HG03175 (cell line): ENCODE results near the gene CYP2B6.
"Not testable (repeated sequence)": the region's sequence is repeated elsewhere in the genome, so short reads cannot be mapped to it uniquely, and the experiment has no call there.

Source experiments
- ATAC-seq: cut with Tn5 transposase; IDR thresholded peaks from one replicate; pipeline ENCODE4 v1.9.1; 2021; ENCODE audit warnings: mild to moderate bottlenecking, moderate library complexity; ENCODE audit not compliant: unreplicated experiment

CYP2B6 gene

DNA sequence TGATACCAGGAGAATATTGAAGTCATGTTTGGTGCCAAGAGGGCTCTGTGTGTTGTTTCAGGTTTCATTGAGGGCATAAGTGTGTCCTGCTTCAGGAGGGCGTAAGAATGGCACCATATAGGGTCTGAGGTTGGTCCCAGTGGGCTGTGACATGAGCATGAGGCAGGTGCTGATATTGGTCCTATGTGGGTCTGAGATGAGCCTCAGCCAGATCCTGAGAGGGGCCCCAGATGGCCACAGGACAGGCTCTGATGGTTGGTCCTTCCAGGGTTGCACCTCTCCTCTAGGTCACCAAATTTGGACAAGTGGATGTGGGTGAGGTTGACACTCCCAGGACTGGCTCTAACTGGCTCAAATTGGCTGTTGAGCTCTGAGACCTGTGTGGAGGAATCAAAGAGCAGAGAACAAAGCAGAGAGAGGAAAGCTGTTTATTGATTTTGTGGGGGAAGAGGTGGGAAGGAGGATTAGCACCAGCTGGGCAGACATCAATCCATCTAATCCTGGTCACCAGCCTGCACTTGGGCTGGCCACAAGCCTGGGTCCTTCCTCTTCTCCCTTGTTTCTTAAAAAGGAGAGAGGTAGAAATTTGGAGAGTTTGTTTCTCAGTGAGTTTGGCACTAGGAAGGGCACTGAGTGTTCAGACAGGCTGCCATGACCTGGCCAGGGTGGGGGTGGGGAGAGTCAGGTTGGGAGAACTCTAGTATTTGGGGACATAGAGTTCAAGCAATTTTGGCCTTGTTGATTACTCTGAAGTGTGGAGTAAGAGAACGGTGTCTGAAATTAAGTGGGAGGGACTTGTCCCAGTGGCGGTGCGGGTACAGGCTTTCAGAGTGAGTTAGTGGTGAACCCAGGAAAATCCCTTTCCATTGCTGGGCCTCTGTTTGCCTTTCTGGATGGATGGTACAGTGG, 38.7 kb downstream of the CYP2B6 start:
- ATAC-seq = no peak

DNA sequence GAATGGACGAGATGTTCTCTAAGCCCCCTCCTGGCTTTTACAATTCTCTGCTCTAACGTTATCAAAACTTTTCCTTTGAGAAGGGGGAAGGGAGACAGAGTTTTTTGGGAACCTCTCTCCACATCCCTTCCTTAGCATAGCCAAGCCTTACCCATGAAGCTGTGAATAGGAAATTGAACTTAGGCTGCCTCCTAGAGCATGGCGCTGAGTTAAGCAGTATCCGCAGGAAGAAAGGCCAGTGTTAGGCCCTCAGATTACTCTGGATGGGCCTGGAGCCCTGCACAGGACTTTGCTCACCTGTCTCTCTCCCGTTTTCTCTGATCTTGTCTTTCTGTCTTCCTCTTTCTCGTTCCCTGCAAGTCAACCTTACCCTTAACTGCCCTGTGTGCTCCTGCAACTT, 39.6 kb downstream of the CYP2B6 start:
- ATAC-seq = no peak

DNA sequence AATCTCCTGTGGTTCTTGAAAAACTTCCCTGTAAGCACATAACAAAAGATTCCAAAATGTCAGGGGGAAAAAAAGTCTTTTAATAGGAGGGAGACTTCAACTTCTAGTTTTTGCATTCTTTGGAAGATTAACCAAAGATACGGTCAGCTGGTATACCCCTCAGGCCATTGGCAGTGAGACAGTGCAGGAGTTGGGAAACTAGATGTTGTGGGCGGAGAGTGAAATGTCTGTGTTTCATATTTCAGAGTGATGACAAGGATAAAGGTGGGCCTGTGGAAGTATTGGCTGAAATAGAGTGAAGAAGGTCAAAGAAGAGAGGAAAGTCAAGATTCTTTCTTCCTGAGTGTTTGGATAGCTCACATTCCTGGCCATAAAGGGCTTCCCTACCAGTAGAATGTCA, 40.8 kb downstream of the CYP2B6 start:
- no peak for ATAC-seq

DNA sequence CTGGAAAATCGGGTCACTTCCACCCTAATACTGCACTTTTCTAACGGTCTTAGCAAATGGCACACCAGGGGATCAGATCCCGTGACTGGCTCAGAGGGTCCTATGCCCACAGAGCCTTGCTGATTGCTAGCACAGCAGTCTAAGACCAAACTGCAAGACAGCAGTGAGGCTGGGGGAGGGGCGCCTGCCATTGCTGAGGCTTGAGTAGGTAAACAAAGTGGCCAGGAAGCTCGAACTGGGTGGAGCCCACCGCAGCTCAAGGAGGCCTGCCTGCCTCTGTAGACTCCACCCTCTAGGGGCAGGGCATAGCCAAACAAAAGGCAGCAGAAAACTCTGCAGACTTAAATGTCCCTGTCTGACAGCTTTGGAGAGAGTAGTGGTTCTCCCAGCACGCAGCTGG, 42.2 kb downstream of the CYP2B6 start:
- ATAC-seq = not testable (repeated sequence)

DNA sequence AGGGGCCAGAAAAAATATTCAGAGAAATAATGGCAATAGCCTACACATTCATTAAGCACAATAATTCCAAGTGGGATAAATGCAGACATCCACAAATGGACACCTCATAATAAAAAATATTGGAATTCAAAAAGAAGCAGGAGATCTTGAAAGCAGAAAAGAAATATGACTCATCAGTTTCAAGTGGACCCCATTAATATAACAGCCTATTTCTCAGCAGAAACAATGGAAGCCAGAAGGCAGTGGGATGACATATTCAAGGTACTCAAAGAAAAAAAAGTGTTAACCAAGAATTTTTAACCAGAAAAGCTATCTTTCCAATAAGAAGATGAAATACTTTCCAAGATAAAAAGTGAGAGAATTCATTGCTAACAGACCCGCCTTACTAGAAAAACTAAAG, 48.7 kb downstream of the CYP2B6 start:
- no peak for ATAC-seq

DNA sequence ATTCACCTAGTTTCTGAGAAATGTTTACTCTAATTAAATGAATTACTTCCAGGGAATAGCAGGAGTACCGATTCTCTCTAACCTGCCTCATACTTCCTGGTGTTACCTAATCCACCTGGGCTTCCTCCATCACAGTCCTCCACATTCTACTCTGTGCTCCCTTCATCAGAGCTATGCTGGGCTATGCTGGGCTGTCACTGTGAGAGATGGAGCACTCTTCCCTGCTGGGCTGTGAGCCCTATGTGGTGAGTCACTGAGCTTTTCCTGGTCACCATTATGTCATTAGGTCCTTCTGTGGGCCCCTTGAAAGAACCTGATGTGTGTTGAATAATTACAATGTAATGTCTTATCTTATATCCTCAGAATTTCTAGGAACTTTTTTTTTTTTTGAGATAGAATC, 54.0 kb downstream of the CYP2B6 start:
- not testable (repeated sequence) for ATAC-seq

DNA sequence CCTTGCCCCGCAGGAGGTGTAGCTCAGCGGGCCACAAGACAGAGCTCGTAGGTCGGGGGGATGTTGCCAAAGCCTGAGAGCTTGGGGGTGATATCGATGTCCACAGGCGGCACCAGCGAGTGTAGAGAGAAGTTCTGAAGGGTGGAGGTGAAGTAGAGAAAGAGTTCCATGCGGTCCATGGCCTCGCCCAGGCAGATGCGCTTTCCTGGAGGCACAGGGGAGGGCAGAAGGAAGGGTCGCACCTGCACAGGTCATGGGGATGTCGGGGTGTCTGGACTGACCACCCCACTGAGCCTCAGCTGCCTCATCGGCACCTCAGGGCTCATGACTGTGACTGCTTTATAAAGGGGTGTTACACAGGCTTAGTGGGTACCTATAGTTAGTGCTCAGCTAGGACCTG, 59.3 kb downstream of the CYP2B6 start:
- ATAC-seq = no peak

DNA sequence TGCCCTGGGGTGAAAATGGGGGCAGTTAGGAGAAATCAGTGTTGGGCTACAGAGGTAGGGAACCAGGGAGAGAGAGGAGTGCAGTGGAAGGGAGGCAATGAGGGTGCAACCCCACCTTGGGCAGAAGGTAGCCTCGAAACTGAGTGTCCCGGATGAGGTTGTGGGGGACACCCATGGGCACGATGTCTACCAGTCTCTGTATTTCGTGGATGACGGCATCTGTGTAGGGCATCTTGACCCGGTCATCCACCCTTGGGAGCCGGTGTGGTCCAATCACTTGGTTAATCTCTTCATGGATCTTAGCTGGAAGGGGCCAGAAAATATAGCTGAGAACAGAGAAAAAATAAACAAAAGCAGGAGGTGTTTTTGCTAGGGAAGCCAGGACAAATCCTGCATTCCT, 61.1 kb downstream of the CYP2B6 start:
- not testable (repeated sequence) for ATAC-seq

DNA sequence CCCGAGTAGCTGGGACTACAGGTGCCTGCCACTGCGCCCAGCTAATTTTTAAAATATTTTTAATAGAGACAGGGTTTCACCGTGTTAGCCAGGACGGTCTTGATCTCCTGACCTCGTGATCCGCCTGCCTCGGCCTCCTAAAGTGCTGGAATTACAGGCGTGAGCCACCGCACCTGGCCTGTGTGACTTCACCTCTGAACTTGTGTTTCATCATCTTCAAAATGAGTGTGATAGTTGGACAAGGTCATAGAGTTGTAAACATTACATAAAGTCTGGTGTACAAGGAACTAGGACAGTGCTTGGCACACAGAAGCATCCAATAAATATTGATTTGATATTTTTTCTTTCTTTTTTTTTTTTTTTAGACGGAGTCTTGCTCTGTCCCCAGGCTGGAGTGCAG, 62.2 kb downstream of the CYP2B6 start:
- ATAC-seq = not testable (repeated sequence)

DNA sequence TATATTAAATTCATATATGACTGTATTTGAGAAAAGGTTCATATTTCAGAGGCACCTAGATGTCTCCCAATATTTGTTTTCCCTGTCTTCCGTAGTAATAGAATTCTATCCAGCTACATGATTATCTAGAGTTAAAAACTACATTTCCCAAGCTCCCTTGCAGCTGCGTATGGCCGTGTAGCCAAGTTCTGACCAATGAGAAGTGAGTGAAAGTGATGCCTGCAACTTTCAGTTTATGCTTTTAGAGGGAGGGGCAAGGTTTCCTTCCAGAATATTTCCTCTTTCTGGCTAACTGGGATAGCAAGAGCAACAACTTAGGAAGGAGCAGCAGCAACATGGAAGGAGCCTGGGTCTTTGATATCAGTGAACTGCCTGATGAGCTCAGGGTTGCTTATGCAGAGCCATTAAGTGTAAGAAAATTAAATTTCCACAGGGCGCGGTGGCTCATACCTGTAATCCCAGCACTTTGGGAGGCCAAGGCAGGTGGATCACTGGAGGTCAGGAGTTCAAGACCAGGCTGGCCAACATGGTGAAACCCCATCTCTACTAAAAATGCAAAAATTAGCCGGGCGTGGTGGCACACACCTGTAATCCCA, 74.0 kb downstream of the CYP2B6 start:
- no peak for ATAC-seq
